ENCODE data around the gene SRGAP1. TPM values are rescaled to one million over a fixed set of nuclear protein-coding genes. Genes with fewer than 3 reads are reported as not detected.

The SRGAP1 gene
- total and polyA plus RNA-seq, 7 donors, result 0.23 to 5.1 (median 1.5) TPM

DNA sequence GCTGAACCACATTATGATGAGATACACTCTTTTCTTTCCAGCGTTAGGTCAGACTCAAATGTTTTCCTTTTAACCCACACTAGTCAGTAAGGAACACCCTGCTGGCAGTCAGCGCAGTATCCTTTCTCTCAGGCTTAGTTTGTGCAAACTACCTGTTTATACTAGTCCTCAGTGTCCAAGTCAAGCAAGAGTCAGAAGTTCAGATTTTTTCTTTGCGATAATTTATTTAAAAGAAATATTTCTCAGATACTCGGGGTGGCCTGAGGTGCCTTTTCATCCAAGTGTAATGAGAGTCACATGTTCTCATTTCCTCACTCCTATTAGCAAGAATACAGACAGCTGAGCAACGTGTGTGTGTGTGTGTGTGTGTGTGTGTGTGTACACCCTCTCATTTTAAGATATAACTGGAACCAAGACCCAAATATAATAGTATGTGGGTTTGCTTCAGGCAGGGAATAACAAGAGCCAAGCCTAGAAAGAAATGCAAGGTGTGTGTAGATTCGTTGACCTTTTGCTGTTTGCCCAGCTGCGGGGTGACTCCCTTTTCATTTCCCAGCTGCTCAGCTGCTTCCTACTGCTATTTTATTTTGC, 194.9 kb downstream of the SRGAP1 start:
- Histone ChIP-seq H3K4me3 (no peak overlapping the region), H3K27ac (no peak overlapping the region), H3K4me1 (peaks cover 4% of the 10 kb centered on the region), H3K27me3 (ENCODE audit: insufficient read depth in 3 of 3, low read length in 2 of 3) (no peaks in the 10 kb centered on the region), H3K36me3 (ENCODE audit: insufficient read depth in 1 of 2, low read depth in 1 of 2) (no peaks in the 10 kb centered on the region), H3K9me3 (no peaks in the 10 kb centered on the region)
- ATAC-seq (peak in 3 of 4 donors; percentile 30 to 56 (median 47)), DNase-seq (no peak)
- 23 to 28% (median 24%) methylated on average over 7 of the region's 7 CpGs for WGBS, 3 donors
- TF ChIP-seq, protein P1, sequence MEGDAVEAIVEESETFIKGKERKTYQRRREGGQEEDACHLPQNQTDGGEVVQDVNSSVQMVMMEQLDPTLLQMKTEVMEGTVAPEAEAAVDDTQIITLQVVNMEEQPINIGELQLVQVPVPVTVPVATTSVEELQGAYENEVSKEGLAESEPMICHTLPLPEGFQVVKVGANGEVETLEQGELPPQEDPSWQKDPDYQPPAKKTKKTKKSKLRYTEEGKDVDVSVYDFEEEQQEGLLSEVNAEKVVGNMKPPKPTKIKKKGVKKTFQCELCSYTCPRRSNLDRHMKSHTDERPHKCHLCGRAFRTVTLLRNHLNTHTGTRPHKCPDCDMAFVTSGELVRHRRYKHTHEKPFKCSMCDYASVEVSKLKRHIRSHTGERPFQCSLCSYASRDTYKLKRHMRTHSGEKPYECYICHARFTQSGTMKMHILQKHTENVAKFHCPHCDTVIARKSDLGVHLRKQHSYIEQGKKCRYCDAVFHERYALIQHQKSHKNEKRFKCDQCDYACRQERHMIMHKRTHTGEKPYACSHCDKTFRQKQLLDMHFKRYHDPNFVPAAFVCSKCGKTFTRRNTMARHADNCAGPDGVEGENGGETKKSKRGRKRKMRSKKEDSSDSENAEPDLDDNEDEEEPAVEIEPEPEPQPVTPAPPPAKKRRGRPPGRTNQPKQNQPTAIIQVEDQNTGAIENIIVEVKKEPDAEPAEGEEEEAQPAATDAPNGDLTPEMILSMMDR (IDR thresholded peaks at IDR 0.05), result no peak
- intact Hi-C loops (cut with DNase I), result no loop called here

DNA sequence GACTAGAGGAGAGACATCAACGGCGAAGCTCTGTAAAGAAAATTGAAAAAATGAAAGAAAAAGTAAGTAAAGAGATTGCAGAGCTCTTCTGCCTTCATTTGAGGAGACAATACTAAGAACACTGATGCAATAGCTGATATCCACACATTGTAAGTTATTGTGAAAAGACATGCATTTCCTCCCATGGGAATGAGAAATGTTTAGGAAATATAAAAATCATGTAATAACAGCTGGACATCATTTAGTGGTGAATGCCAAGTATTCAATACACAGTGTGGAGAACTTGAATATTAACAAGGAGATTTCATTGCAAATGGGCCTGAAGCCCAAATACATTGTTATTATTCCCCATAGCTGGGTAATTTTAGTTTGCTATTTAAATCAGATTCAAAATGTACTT, 198.4 kb downstream of the SRGAP1 start:
- ATAC-seq (no peak), DNase-seq (no peak)
- 55 to 76% (median 70%) methylated on average over 2 of the region's 2 CpGs for WGBS, 3 donors
- Histone ChIP-seq H3K4me3 (no peak overlapping the region), H3K4me1 (peaks cover 4% of the 10 kb centered on the region), H3K36me3 (ENCODE audit: insufficient read depth in 1 of 2, low read depth in 1 of 2) (no peaks in the 10 kb centered on the region), H3K9me3 (no peaks in the 10 kb centered on the region), H3K27ac (no peak overlapping the region), H3K27me3 (ENCODE audit: insufficient read depth in 3 of 3, low read length in 2 of 3) (no peaks in the 10 kb centered on the region)
- intact Hi-C loops (cut with DNase I), result no loop called here
- TF ChIP-seq, protein P1 (IDR thresholded peaks at IDR 0.05), result no peak

DNA sequence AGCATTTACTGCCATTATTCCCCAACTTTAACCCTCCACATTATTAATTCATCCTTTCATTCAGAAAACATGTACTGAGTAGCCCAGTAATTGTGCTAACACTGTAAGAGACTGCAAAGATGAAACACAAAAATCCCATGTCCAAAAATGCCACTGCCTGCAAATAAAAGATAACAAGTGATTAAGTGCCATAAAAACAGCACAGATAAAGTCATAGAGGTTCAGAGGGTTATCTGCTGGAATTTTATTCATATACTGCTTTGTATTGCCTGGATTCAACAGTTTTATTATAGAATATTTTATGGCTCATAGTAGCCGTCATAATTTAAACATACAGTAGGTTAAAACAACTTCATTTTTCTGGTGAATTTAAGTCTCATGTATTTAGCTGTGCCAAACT, 199.7 kb downstream of the SRGAP1 start:
- no peak overlapping the region for H3K27ac ChIP-seq
- H3K36me3 ChIP-seq (ENCODE audit: insufficient read depth in 1 of 2, low read depth in 1 of 2), result no peaks in the 10 kb centered on the region
- TF ChIP-seq, protein P1 (IDR thresholded peaks at IDR 0.05), result no peak
- H3K4me1 ChIP-seq, result peaks cover 1% of the 10 kb centered on the region
- H3K9me3 ChIP-seq, result no peaks in the 10 kb centered on the region
- ATAC-seq (no peak), DNase-seq (no peak)
- WGBS, 3 donors, result 86 to 90% (median 88%) methylated on average over 1 of the region's 1 CpG
- no peak overlapping the region for H3K4me3 ChIP-seq
- intact Hi-C loops (cut with DNase I), result no loop called here
- H3K27me3 ChIP-seq (ENCODE audit: insufficient read depth in 3 of 3, low read length in 2 of 3), result no peaks in the 10 kb centered on the region

DNA sequence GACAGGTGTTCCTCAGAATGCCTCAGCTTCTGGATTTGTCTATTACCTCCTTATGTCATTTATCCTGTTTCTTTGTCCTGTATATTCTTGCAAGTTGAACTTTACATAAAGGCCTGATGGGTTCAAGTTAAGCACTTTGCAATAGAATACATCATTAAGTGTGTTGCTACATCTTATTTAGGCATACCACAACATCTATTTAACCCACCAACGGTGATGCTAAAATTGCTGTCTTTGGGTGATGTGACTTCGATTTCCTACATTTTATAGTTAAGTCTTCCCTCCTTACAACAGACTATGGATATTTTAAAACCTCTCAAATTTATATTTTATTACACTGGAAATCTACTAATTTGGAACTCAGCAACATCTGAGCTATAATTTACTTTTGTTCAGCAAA, 206.6 kb downstream of the SRGAP1 start:
- H3K27ac ChIP-seq, result no peak overlapping the region
- no peak for ATAC-seq
- no peaks in the 10 kb centered on the region for H3K4me1 ChIP-seq
- H3K36me3 ChIP-seq (ENCODE audit: insufficient read depth in 1 of 2, low read depth in 1 of 2), result no peaks in the 10 kb centered on the region
- DNase-seq, result no peak
- H3K4me3 ChIP-seq, result no peak overlapping the region
- intact Hi-C loops (cut with DNase I), result no loop called here
- WGBS, 3 donors, result 48 to 70% (median 50%) methylated on average over 2 of the region's 2 CpGs
- TF ChIP-seq, protein P1 (IDR thresholded peaks at IDR 0.05), result no peak
- H3K27me3 ChIP-seq (ENCODE audit: insufficient read depth in 3 of 3, low read length in 2 of 3), result no peaks in the 10 kb centered on the region
- H3K9me3 ChIP-seq, result peaks cover 2% of the 10 kb centered on the region

DNA sequence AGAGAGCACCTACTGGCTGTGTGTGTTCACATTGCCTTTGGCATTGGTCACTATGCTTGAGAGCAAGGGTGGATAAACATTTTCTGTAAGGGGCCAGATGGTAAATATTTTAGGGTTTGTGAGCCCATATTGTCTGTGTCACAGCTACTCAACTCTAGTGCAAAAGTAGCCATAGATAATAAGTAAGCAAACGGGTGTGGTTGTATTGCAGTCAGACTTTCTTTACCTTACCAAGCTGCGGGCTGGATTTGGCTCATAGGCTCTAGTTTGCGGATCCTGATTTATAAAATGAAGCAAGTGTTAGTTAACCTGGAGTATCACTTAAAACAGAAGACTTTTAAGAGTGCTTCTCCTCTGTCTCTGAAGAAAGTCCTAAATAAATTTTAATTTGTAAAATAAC, 208.6 kb downstream of the SRGAP1 start:
- intact Hi-C loops (cut with DNase I), result no loop called here
- ATAC-seq (no peak), DNase-seq (no peak)
- WGBS, 3 donors, result 91 to 94% (median 94%) methylated on average over 3 of the region's 3 CpGs
- peaks cover 2% of the 10 kb centered on the region for H3K9me3 ChIP-seq
- TF ChIP-seq, protein P1 (IDR thresholded peaks at IDR 0.05), result no peak
- H3K4me1 ChIP-seq, result no peaks in the 10 kb centered on the region
- H3K27me3 ChIP-seq (ENCODE audit: insufficient read depth in 3 of 3, low read length in 2 of 3), result no peaks in the 10 kb centered on the region
- no peak overlapping the region for H3K27ac ChIP-seq
- H3K4me3 ChIP-seq, result no peak overlapping the region
- H3K36me3 ChIP-seq (ENCODE audit: insufficient read depth in 1 of 2, low read depth in 1 of 2), result no peaks in the 10 kb centered on the region
